HG02623 (cell line): ENCODE results near the gene NSUN7.
"Not testable (repeated sequence)": the region's sequence is repeated elsewhere in the genome, so short reads cannot be mapped to it uniquely, and the experiment has no call there.

Experiments used
- ATAC-seq: cut with Tn5 transposase; IDR thresholded peaks from one replicate; pipeline ENCODE4 v1.9.1; 2021; ENCODE audit warnings: moderate library complexity; ENCODE audit not compliant: unreplicated experiment

NSUN7 gene, protein sequence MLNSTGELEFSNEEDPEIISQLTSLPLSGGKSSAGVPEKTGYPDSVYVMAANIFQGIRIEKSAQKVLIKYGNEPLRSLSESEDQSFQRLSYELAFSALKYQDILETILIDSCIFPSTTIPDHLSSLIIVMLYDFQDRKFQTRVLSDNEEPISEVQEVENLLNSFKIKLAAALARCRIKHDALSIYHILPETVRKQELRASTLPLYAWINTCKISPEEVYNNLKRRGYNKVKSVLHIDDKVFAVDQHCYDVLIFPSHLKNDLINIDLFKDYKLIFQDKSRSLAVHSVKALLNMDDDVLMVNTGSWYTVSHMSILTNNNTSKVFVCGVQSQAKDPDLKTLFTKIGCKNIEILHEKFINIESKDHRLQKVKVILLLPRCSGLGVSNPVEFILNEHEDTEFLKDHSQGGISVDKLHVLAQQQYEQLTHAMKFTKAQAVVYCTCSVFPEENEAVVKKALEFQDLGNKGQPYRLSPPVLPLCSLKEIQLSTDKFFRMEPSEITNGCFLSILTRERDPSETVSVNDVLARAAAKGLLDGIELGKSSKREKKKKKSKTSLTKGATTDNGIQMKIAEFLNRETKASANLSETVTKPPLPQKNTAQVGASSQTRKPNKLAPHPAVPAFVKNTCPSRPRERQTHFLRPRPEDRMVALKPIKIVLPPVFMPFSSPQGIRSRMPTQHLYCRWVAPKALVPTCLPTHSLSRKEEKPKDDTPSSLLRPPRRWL

DNA sequence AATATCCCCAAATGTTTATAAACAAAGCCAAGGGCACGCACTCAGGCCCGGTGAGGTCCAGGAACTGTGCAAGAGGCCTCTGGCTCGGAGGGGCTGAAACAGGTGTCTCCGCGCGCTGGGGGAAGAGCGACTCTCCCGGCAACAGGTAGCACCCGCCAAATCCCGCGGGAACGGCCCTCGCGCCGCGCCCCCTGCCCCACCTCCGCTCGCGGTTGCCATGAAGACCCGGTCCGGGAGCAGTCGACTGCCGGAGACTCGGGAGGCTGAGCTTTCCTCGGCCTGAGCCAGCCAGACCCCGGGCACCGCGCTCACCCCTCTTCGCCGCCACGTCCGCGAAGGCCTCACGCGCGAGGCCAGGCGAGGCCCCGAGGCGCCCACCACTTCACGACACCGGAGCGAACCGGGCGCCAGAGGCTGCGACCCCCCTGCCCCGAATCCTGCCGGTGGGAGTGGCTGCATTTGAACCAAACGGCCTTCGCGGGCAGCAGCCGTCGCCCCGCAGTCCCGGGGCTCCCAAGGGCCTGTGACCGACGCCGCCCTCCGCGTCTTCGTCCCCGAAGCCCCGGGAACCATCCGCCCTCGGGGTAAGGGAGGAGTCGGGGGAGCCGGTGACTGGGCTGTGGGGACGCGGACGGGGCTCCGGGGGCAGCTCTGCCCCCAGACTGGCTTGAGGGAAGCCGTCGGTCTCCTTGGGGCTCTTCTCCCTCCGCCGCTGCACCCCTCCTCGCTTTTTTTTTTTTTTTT lies at the start of gene NSUN7:
Gene NSUN7, plus strand, starts transcription at position 239 of the 744 bp plus-strand sequence. CDS start 739 bp downstream, outside the sequence.
- ATAC-seq, result no peak

DNA sequence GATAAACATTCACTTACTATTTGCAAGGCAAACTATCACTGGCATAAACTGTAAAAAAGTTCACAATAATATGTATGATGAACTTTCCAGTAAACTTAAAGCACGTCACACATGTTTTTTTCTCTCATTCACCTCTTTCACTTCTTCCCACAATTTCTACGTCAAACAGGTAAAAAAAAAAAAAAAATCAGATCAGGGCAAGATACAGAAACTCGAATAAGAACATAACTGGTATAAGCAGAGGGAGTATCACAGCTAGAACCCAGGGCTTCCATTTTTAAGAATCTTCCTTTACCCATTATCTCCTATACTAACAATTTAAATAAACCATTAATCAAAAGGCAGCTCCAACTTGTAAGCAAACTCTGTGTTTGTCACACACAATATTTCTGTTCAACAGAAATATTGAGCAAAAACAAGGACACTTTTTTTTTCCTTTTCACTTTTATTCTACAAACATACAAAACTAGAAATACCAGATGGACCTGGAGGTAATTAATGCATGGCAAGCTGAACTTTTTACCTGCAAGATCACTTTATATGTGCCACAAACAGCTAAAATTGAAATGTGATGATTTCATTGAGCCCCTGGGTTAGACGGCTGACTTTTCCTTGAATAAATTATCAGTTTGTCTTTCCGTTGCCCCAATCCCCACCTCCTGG lies 47.5 kb upstream of the NSUN7 start:
- ATAC-seq, result no peak

DNA sequence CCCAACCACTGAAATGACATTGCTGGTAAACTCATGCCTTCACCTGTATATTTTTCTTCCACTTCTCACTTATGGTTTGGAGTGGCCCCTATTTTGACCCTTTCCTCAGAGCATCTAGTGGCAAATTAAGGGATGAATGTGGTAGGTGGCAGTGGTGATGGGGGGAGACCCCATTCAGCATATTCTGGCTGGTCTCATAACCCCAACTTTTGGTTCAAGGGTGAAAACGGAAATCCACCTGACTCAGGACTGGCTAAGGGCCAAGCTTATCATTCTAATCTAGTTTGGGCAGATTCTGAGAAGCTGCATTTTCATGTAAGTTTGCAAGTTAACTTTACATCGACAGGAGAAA lies 47.0 kb upstream of the NSUN7 start:
- ATAC-seq, result no peak

DNA sequence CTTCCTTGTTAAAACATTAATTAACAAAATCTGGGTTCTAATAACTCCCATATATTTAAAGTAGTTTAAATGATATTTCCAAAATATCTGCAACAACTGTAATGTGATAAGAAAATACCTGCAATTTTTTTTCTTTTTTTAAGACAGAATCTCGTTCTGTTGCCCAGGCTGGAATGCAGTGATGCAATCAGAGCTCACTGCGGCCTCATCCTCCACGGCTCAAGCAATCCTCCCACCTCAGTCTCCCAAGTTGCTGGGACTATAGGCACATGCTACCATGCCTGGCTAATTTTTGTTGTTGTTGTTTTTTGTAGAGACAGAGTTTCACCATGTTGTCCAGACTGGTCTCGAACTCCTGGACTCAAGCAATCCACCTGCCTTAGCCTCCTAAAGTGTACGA lies 45.7 kb upstream of the NSUN7 start:
- ATAC-seq, result no peak

DNA sequence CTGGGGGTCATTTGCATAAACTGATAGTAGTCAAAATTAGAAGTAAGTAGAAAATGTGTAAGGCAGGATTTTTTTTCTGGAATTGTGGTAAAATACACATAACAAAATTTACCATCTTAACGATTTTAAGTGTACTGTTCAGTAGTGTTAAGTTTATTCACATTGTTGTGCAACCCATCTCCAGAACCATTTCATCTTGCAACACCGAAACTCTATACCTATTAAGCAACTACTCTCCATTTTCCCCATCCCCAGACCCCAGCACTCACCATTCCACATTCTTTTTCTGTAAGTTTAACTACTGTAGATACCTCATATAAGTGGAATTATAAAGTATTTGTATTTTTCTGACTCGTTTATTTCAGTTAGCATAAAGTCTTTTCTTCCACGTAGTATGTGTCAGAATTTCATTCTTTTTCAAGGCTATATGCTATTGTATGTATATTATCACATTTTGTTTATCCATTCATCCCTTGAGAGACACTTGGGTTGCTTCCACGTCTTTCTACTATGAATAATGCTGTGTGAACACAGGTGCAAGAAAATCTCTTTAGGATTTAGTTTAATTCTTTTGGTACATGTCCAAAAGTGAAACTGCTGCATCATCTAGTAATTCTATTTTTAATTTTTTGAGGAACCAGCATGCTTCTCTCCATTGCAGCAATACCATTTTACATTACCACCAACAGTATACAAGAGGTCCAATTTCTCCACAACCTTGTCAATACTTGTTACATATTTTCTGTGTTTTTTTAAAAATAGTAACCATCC lies 39.1 kb upstream of the NSUN7 start:
- no peak for ATAC-seq

DNA sequence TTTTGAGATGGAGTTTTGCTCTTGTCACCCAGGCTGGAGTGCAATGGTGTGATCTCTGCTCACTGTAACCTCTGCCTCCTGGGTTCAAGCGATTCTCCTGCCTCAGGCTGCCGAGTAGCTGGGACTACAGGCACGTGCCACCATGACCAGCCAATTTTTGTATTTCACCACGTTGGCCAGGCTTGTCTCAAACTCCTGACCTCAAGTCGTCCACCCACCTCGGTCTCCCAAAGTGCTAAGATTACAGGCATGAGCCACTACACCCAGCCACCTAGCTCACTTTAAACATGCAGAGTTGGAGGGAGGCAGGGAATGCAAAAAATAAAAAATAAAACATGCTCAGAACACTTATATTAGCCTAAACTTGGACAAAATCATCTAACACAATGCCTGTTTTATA lies 36.8 kb upstream of the NSUN7 start:
- ATAC-seq, result not testable (repeated sequence)

DNA sequence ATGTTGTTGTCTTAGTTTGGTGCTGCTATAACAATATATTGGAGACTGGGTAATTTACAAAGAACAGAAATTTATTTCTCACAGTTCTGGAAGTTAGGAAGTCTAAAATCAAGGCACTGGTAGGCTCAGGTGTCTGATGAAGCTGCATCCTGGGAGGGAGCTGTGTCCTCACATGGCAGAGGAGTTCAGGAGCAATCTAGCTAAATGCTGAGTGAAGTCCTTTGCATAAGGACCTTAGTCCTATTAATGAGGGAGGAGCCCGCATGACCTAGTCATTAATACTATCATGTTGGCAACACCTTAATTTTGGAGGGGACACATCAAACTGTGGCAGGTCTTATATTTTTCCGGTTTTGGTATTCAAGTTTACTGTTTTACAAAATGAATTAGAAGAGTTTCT lies 36.0 kb upstream of the NSUN7 start:
- ATAC-seq, result no peak

DNA sequence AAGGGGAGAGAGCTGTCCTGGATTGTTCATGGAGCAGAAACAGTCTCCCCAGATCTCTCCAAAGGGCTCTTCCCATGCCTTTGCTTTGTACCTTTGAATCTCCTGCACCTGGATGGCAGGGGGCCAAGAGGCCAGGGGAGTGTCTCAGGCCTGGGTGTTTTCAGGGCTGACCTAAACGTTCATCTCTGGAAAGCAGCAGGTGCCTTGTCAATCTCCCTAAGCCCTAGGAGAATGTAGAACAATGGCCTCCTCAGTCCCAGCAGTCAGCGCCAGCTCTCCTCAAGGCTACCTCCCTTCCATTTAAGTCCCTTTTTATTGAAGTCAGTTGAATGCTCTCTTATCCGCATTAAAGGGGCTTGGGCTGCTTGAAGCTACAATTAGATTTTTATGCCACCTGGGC lies 31.2 kb upstream of the NSUN7 start:
- no peak for ATAC-seq

DNA sequence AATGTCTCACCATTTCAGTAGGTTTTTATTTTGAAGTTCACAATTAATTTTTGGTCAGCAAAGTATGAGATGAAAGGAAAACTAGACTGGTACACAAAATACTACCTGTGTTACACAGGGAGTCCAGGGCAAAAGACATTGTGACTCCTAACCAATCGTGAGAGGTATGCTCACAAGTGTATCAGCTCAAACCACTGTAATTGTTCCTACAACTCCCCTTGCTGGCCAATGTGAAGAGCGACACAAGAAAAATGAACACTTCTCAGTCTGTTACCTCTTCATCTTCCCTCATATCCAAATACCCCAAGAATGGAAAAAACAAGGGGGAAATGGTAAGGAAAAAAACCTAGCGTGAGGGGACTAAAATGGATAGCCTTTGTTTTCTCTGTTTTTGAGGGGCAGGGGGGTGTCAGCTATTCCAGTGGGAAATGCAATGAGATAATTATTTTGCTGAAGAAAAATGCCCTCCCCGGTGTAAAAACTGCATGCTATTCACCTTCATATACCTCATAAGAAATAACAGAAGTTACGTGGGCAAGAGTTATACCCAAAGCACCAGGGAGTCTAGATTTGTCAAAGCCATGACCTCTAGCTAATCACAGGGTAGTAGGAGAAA lies 30.6 kb upstream of the NSUN7 start:
- ATAC-seq, result peak; percentile 68

DNA sequence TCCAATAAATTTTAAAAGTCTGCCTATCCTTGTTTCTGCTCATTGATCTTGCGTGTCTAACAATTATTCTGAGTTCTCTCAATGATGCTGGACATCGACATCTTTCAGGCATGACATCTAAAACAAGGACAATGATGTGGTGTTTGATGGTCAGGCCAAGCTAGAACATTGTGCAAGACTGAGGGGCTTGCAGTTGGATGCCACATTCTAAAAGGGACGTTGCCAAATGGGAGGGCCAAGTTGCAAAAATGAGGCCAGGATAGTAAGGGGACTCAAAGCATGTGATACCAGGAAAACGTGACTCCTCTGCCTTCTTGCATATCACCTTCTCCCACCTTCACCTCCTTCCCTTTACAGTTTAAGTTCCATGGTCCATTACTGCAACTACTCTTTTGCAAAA lies 29.4 kb upstream of the NSUN7 start:
- no peak for ATAC-seq

DNA sequence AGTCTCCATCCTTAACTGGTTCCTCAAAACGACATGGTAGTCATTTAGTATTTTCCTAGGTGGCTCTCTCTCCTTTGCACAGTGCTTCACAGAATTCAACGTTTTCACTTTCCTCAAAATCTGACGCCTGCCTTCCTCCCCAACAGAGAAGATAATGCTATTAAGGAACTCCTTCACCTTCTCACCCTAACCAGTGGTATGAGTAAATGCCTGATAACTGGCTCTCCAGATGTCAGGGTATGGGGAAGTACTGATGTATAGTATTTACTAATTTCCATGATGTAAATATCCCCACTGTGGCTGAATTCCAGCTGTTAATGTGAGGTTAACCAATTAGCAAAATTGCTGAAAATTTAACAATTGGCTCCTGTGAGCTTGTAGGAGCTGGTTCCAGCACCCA lies 28.8 kb upstream of the NSUN7 start:
- no peak for ATAC-seq

DNA sequence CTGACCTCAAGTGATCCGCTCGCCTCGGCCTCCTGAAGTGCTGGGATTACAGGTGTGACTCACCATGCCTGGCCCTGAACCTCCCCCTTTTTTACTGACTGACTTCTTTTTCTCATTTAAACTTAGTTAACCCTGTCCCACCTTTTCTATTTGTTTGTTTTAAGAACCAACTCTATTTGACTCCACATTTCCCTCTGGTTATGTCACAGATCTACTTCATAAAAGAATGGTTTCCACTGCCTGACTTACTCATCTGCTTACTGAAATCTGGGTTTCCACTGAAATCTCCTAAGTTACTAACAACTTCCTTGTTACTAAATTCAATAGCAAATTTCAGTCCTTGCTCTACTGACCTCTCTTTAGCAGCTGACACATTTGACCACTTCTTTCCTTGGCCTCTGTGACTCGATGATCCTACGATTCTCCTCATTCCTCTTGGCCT lies 28.0 kb upstream of the NSUN7 start:
- no peak for ATAC-seq

DNA sequence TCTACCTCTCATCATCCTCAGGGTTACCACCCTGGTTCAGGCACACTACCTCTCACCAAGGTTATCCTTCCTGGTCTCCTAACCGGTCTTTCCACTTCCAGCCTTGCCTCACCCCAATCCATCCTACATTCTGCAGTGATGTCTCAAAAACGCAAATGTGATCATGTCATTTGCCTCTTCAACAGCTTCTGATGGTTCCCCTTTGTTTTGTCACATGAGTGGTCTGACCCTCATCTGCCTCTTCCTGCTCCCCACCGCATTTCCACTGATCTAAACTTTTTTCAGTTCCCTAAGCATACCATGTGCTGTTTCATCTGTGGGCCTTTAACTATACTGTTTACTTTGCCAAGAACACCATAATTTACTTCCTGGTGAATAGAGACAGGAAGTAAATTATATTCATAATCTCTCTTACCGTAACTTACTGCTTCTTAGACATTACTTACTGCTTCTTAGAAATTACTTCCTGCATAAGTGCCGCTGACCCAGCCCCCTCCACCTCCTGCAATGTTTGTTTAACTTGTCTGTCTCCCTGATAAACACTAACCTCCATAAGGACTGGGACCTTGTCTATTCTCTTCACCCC lies 27.1 kb upstream of the NSUN7 start:
- peak; percentile 69 for ATAC-seq

DNA sequence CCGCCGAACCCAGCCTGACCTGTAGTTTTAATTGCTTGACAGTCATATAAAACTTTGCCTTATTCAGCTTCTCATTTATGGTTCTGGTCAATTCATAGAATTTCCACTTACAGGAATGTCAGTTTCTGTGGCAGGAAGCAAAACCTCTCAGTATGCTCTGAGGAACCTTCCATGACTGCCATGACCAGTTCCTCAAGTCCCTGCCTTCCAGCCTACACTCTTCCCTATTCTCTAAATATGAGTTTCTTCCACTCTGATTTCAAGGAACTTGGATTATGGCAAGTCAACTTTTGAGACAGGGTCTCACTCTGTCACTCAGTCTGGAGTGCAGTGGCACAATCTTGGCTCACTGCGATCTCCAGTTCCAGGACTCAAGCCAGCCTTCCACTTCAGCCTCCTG lies 26.0 kb upstream of the NSUN7 start:
- no peak for ATAC-seq

DNA sequence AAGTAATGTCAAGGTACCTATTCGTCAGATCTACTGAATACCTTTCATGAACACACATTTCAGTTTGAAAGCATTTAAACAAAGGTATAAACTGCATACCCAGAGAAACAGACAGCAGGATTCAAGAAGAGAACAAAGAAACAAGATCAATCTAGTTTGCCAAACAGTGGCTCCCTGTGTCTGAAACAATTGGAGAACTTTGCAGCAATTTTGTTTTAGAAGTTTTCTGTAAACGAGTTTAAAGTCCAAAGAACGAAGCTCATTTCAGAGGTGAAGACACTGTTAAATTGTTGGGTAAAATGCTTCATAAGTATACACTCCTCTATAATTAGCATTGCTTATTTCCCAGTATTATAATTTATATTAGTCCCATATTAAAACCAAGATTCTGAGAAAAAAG lies 21.4 kb upstream of the NSUN7 start:
- no peak for ATAC-seq

DNA sequence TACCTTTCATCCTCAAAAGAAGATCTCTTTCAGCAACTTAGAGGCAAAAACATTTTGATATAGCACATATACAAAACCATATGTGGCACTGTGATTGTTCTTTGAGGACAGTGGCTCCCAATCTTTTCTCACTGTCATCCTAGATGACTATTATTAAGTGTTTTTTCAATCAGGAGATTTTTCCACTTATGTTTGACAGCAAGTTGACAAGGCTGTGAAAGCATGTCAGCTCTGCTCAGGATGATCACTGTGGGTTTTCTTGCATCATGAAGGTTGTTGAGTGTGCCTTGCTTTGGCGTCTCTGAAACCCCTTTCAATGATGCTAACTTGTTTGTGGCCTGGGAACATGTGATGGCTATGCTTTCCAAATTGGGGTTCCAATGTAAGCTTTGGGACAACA lies 20.2 kb upstream of the NSUN7 start:
- no peak for ATAC-seq

DNA sequence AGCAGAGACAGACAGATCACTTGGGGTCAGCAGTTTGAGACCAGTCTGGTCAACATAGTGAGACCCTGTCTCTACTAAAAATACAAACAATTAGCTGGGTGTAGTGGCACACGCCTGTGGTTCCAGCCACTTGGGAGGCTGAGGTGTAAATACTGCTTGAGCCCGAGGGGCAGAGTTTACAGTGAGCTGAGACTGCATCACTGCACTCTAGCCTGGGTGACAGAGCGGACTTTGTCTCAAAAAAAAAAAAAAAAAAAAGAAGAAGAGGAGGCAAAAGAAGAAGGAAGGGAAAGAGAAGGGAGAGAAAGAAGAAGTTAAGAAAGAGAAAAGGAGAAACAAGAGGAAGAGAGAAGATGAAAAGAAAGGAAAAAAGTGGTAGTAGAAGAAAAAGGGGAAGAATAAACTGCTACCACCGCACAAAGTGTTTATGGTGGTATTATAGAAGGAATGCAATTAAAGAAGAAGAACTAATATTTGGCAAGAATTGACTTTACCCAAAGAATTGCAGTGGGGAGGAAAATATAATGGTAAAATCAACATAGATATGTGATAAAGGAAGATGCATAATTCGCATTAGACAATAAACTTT lies 19.6 kb upstream of the NSUN7 start:
- no peak for ATAC-seq

DNA sequence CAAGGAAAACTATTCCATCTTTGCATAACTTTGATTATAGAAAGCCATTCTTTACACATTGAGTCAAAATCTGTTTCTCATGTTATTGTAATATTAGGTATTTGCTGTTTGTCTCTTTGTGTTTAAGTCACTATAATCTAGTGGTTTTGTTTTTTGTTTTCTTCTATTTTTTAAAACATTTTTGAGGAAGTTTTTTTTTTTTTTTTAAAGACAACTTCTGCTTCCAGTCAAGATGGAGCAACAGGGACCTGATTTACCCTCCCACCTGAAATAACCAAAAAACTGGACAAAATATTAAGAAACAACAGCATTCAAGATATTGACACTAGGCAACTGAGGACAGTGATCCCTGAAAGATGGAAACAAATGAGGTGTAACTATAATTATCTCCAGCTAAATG lies 18.4 kb upstream of the NSUN7 start:
- no peak for ATAC-seq

DNA sequence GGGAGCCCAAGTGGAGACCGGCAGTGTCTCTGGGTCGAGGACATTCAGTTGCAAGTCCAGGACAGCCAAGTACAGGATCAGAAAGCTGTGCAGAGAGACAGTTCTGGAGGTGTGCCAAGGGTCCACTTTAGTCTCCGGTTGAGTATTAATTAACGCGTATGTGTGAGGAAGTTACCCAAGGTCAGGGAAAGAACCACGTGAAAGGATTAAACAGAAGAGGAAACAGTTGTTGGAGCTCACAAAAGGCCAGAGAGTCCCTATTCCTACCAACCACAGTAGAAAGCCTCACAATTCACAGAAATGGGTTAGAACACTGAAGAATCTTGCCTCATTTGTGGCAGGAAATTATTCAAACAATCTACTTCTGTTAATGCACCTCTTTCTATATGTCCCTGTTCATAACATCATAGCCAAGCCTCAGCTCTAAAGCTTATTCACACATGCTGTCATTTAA lies 17.9 kb upstream of the NSUN7 start:
- no peak for ATAC-seq
